ENCODE data around the gene COPS7A.

The COPS7A gene, protein sequence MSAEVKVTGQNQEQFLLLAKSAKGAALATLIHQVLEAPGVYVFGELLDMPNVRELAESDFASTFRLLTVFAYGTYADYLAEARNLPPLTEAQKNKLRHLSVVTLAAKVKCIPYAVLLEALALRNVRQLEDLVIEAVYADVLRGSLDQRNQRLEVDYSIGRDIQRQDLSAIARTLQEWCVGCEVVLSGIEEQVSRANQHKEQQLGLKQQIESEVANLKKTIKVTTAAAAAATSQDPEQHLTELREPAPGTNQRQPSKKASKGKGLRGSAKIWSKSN

DNA sequence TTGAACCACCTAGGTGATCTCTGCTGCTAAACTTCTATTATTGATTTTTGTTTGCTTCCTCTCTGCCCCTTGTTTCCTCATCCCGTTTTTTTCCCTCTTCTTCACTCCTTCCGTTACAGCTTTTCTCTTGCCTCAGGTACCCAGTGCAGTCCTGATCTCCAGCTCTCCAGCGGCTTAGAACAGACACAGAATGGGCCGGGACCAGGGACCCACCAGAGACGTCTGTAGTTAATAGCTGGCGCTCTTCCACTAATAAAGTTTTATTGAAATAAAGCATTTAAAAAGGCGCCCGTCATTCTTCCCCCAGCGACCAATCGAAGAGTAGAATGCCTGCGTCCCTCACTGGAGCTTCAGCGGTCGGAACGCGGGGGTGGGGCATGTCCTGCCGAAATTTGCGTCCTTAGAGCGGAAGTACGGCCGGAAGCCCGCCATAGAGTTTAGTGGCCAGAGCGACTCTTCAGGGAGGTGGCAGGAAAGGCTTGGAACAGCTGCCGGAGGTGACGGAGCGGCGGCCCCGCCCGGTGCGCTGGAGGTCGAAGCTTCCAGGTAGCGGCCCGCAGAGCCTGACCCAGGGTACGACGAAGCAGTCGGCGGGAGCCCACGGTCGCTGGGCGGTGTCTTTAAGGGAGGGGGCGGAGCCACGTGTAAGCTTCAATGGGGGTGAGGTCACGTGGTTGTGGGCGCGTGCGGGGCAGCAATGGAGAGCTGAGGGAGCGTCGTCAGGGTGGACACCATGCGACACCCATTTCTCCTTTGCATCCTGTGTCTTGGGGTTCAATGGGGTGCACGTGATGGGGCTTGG is at the start of gene COPS7A:
TSS of gene COPS7A (plus strand) at position 440 of the 802 bp plus-strand sequence. CDS start 611 bp downstream, outside the sequence.
- peak; percentile 97 for DNase-seq

DNA sequence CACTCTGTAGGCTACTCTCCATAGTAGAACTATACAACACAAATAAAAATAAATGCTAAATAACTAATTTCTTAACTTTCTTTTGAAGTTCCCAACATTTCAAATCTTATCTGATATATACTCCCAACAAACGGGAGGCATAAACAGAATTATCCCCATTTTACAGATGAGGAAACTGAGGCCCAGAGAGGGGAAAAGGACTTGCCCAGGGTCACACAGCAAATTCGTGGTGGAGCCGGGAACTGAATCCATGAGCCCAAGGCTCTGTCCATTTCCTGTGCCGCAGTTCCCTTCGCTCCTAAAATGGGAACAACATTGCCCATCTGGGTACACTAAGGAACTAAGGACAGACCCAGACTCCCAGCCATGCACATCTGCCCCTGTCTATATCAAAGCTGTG is 46.9 kb upstream of the COPS7A start:
- no peak for DNase-seq

DNA sequence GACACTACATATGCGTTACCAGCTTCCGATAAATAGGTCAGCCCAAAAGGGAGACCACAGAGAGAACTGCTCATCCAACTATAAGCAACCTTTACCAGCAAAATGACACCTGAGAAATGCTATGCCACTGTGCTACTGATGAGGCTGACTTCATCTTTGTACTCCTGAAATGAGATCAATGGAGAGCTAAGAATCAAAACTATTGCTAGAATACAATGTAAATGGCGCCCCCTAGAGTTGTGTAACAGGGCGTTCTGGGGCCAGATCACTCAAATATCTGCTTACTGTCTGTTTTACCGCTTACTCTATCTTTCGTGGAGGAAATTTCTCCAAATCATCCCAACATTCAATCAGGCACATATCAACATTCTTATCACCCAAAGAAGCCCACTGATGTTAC is 39.2 kb upstream of the COPS7A start:
- no peak for DNase-seq

DNA sequence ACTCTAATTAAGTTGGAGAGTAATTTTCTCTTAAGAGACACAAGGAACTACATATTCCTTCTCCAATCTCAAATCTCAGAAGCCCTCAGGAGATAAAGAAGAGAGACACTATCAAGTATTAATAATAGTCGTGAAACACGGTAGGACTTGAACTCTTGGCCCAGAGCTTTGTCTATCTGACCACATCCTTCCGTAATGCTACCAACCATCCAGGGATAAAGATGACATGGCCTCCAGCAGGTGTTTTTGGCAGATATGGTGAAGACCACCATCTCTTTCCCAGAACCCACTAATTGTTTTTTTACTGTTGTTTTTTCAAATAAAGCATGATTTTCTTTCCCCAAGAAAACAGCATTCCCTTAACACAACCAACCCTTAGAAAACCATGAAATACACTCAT is 38.0 kb upstream of the COPS7A start:
- no peak for DNase-seq

DNA sequence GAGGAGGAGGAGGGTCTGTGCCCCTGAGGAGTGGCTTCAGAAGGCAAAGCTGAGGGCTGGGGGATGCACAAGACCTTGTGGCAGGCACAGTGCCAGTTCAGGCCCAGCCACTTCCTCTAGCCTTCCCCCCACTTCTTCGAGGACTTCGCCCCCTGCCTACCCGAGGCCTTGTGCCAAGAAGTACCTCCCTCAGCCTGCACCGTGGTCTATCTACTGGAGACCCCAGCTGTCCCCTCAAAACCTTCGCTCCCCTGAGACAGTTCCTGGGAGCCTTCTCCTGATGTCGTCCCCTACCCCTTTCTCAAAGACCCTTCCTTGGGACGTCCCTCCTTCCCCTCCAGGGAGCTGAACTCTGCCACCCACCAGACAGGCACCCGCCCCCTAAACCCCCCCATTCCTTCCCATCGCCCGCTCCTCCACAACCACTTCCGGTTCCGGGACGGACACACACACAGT is 35.3 kb upstream of the COPS7A start:
- no peak for DNase-seq

DNA sequence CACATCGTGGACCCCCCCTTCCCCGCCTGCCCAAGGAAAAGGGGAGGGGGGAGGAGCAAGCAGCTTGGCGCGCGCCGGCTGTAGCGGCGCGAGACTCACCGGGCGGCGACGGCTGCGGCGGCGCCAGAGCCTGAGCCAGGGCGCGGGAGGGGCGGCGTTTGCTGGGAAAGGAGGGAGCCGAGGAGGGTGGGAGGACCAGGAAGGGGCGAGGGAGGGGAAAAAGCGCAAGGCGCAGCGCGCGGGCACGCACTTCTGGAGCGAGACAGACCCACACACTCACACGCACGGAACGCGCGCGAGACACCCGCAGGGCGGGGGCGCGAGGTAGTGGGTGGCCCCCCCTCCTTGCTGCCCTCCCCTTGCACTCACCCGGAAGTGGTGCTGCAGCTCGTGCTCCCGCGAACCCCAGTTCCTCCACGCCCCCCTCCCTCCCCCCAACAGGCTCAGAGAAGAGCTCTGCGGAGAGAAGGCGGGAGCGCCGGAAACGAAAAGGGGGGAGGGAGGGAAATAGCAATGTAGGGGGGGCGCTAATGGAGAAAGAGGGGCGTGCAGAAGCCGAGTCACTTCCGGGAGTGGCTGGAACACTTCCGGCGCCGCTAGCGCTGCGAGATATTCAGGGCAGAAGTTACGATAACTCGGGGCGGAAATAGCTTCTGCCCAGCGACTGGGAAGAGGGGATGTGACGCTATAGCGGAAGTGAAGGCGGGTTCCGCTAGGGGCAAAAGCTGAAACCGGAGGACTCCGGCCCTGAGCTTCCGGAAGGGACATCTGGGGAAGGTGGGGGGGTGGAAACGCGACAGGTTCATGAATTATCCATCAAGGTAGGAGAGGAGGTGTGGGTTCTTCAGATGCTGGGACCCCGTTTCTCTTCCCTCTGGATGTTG is 34.6 kb upstream of the COPS7A start, which contains the start of gene ZNF384:
TSS of gene ZNF384 (minus strand) at position 377 of the 884 bp plus-strand sequence. CDS start 9,855 bp downstream, outside the sequence.
- peak; percentile 95 for DNase-seq

DNA sequence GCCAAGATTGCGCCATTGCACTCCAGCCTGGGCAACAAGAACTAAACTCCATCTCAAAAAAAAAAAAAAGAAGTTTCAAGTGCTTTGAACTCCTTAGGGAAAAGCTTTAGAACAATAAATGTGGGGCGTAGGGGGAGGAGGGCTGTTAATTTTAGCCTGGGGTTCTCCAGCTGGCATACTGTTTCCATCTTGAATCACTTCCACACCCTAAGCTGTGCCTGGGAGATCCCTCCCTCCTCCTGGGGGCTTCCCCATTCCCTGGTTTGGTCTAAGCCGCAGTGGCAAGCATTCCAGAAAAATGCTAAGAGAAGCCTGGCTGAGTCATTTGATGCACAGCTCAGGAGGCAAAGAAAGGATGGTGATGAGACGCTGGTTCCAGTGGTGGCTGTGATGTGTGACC is 32.4 kb upstream of the COPS7A start:
- DNase-seq: no peak

DNA sequence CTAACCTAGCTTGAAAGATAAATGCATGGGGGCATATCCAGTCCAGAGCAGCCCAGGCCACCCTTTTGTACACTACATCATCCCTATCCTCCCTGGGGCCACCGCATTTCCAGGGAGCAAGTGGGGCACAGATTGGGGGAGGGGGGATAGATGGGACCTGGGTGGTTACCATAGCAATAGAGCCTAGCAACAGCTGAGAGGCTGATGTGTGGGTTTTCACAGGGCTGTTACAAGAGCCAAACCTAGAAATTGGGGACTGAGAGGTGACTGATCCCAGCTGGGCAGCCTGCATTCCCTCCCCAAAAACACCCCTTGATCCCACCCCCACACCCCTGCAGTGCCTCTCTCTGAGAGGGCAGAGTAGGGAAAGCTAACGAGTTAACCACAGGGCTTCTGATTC is 31.0 kb upstream of the COPS7A start:
- DNase-seq: no peak

DNA sequence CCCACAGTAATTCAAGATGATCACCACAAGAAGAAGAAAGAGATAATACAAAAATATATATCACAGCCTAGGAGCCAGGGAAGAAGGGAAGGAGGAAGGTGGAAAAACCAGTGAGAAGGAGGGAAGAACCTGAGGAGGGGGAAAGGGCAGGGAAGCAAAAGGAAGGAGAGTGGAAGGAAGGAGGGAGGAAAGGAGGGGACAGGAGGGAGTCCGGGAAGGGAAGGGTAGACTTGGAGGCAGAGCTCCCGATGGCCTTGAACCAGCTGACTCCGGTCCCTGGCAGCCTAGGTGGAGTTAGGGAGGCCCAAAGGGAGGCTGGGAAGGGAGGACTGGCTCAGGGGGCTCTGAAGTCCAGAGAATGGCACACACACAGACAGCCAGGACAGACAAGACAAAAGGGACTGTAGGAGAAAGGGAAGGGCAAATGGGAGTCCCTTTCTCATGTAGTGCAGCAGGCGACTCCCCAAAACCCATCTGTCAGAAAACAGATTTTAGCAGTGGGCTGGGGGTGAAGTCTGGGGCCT is 30.0 kb upstream of the COPS7A start:
- DNase-seq: no peak

DNA sequence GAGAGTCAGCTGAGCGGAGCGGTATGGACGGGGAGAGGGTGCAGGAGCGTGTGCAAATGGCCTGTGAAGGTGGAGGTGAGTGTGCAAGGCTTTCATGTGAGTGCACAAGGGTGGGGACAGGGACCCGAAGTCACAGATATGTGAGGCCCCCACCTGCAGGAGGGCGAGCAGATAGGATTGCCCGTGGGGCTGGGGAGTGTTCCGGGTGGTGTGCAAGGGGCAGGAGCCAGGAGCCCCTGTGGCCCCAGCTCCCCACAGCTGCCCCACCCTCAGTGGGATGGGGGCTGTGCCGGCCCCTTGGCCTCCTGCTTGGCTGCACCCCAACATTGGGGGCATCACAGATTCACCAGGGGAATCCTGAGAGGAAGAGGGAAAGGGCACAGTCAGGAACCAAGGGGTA is 29.1 kb upstream of the COPS7A start:
- no peak for DNase-seq

DNA sequence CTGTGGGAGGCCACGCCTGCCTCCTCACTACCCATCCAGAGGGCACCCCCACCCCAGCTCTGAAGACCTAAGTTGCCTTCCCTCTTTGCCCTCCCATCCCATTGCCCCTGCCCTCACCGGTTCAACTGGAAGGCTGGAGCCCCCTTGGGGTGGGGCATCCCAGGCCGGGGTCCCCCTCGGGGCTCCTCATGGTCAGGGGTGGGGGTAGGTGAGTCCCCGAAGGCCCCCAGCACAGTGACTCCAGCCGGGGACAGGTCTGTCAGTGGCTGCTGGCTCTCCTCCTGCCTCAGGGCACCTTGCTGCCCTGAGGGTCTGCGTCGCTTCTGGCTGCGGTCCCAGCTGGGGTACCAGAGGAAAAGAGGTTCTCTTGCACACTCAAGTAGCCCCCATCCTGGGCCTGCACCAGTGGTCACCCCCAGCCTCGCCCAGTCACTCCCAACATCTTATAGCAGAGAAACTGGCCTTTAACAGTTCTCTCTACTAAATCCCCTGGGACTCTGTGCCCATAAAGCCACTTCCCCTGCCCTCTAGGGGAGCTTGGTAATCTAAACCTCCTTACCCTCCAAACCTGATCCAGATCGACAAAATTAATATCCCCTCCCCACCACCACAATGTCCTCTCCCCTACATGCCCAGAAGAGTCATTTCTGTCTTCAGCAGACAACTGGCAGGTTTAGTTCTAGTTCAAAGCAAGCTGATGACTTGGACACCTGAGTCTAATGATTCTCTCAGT is 28.4 kb upstream of the COPS7A start:
- no peak for DNase-seq

DNA sequence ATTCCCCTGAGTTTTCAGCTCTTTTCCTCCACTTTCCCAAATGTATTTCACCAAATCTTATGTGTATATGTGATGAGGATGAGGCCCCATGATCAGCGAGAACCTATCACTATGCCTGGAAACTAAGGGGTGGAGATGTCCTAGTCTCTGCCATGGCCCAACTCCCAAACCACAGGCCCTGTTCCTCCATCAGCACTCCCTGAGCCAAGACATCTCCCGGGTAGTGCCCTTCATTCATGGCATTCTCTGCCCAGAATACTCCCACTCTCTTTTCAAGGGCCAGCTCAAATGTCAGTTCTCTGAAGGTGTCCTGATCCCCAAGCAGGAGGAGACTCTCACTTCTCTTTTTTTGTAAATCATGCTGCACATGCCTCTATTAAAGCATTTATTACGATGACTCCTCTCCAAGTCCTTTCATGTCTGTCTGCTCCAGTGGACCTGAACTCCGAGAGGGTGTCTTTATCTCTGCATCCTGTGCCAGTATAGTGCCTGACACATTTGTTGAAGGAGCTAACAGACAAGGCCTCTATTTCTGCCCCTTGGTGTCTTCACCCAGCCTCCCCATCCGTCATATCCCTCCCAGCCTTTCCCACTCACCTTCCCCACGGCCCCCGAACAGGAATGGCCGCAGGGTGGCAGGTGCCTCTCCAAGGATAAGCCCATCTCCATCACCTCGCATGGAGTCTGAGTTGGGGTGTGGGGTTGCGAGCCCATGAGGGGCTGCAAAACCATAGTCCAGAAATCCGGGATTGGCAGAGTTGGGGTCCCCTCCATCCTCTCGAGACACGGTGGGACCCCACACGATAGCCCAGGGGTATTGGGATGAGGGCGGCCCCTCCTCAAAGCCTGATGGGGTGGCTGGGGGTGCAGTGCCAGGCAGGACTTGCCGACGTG is 26.9 kb upstream of the COPS7A start:
- no peak for DNase-seq

DNA sequence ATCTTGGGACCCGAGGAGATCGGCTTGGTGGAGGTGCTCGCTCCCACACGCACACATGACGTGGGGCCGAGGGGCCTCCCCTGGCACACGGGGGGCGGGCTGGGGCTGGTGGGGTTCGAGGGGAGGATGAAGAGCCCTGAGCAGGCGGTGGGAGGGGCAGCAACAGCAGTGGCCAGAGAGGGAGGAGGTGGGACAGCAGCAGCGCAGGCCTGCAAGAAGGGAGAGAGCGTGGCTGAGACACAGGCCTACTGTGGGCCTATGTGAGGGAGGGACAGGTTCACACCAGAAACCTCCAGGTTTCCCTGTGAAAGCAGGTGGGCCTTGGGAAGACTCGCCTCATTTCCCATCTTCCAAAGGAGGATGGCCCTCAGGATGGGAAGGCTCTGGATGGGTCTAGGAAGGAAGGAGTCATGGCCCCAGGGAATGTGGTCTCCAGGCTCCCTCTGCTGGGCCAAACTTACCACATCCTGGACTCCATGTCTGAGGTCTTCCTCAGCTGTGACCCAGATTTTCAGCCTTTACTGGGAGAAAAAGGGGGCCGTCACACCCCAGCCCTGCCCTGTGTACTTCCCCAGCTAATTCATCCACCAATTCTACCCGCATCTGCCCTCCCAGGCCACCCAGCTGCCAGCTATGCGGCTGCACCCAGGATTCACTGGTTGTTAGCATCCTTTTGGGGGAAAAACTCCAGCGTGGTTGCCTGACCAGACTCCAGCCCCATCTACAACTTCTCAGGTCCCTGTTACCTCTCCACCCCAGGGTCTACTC is 26.1 kb upstream of the COPS7A start:
- DNase-seq: no peak

DNA sequence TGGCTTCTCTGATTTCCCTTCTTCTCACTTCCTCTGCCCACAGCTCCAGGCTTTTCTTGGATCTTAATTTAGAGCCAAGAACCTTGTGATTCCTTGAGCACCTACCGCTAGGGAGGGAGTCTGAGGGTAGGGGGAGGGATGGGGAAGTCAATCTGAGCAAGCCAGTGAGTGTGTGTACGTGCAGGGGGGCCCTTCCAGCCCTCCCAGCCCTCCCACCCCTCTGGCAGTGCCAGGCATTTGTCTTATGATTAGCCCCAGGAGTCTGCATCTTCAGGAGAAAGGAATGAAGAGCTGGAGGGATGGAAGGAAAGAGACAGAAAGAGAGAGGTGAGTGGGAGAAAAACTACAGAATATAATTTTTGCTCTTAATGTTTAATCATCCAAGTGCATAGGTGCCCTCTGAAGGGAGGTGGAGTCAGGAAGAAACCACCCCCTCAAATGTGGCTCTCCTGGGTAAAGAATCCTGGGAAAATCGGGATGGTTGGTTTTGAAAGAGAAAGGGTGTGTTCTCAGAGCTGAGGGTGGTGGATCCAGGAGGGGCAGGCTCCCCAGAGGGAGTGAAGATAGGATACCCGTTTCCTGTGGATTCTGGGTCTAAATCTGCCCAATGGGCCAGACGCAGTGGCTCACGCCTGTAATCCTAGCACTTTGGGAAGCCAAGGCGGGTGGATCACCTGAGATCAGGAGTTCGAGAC is 25.3 kb upstream of the COPS7A start:
- no peak for DNase-seq

DNA sequence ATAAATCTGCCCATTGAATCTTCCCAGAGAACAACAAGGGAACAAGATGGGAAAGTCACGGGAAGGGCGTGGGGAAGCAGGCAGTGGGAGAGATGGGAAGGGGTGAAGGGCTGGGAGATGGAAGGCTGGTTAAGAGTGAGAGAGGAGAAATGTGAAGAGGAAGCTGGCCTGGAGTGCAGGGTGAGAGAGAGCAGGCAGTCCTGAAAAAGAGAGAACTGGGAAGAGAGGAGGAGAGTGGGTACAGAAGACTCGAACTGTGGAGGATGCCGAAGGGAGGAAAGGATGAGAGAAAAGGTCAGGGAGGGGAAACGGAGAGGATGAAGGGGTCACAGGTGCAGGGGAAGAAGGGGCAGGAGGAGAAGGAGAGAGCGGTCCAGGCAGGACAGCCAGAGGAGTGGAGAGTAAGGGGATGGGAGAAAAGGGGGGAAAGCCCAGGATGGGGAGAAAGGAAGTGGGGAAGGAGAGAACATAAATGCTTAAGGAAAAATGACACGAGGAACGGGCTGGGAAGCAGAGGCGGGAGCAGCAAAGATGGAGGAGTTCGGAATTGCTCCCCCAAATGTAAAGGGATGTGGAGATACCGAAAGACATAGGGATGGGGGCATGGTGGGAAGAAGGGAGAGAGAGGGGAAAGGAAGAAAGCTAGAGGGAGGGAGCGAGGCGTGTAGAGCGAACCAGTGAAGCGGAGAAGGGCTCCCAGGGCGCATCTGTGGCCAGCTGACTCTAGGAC is 24.4 kb upstream of the COPS7A start:
- no peak for DNase-seq

DNA sequence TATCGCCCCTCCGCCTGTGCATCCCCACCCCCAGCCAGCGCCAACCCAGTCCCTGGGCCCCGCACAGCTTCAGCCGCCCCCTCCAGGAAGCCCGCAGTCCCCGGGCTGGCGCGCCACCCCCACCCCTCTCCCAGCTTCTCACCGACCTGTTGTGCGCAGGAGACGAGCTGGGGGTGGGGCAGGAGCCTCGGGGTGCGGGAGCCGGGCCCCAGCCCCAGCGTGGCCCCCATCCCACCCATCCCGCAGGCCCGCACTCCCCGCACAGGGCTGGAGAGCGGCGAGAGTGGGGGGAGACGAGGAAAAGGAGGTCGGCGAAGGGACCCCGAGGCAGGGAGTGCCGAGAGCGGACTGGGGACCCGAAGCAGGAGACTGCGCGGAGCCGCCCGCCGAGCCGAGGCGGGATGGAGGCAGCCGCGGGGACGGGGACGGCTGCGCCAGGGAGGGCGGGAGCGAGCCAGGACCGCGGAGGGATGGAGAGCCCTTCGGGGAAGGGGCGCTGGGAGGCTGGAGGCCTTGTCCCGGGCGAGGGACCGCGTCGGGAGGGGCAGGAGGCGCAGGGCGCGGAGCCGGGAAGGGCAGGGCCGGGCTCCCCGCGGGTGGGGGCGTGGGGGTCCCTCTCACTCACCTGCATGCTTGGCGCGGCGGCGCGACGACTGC is 23.7 kb upstream of the COPS7A start:
- DNase-seq: no peak

DNA sequence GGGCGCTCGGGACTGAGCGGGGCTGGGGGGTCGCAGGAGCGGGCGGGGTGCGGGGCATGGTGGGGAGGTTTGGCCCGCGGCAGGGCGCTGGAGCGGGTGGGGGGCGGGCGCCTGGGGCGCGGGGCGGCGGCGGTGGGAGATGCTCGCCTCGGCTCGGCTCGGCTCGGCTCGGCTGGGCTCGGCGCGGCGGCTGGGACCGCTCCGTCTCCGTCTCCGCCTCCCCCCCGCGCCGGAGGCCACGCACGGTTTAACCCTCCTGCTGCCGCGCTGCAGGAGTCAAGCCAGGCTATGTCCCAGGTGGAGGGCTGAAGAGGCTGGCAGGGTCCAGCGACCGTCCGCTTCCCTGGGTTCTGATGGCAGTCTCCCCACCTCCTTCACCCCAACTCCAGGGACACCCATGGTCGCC is 23.2 kb upstream of the COPS7A start, which contains the start of gene PIANP:
TSS of gene PIANP (minus strand) at position 170 of the 406 bp plus-strand sequence. CDS start 2,754 bp downstream, outside the sequence.
- DNase-seq: no peak

DNA sequence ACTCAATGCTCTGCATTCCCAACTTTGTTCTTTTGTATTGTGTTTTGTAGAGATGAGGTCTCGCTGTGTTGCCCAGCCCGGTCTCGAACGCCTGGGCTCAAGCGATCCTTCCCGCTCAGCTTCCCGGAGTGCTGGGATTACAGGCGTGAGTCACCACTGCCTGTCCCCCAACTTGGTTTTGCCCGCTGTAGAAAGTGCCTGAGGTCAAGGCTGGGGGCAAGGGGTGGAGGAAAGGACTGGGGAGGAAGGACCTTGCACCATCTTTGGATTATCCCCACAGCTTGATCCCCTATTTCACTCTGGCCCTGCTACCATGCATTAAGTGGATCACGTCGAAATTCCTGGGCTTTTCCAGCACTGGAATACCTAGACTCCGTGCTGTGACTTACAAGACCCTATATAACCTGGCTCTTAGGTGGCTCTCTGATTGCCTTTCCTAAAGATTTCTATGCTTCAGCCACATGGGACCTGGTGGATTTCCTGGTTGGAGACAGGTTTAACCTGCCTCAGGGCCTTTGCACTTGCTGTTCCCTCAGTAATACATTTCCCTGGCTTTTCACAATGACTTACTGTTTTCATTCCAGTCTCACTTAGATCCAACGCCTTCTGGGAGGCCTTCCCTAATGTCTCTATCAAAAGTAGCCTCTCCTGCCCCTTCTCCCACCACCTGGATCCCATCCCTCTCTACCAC is 22.6 kb upstream of the COPS7A start:
- no peak for DNase-seq
